ENCODE measurements around the gene TNFRSF19. TPM values are rescaled to one million over a fixed set of nuclear protein-coding genes. Genes with fewer than 3 reads are reported as not detected.

The TNFRSF19 gene
- total RNA-seq, 2 experiments from 2014 or later: not detected

- Histone ChIP-seq H3K27ac (ENCODE audit: low read depth in 1 of 2, low read length in 2 of 2) (no peak overlapping the region), H3K27me3 (ENCODE audit: control insufficient read depth in 1 of 2, insufficient read depth in 2 of 2, low read length in 2 of 2) (peaks cover 0 to 3% of the 10 kb centered on the region in 2 experiments), H3K36me3 (ENCODE audit: insufficient read depth, low read length) (no peaks in the 10 kb centered on the region), H3K4me3 (ENCODE audit: low read length) (no peak overlapping the region), H3K9me3 (ENCODE audit: control insufficient read depth in 1 of 2, insufficient read depth in 1 of 2, low read length in 2 of 2) (peaks cover 6 to 15% of the 10 kb centered on the region in 2 experiments), H3K4me1 (ENCODE audit: insufficient read depth, low read length) (no peaks in the 10 kb centered on the region)
- Mint-ChIP-seq H3K4me1 (ENCODE audit: low read depth) (no peaks in the 10 kb centered on the region), H3K36me3 (ENCODE audit: low read depth) (no peaks in the 10 kb centered on the region), H3K27ac (no peak overlapping the region), H3K9me3 (peaks cover 4% of the 10 kb centered on the region), H3K27me3 (peaks cover under 1% of the 10 kb centered on the region), H3K4me3 (no peak overlapping the region)
- ATAC-seq (ENCODE audit: poor library complexity): no peak
- CTCF ChIA-PET: no interaction called here
- intact Hi-C loops (cut with DNase I, micrococcal nuclease): no loop called here
- POLR2A ChIA-PET: no interaction called here
- no peak for DNase-seq
- no peak for TF ChIP-seq CTCF (IDR thresholded peaks at IDR 0.05)
These were observed 114.4 kb downstream of the TNFRSF19 start for GRCh38 chr13:23684647-23685046.

- CTCF ChIA-PET: interaction anchor here (1.2 kb wide), 1 partner anchor 12 kb away, joined by 3 read pairs; no protein-coding TSS in a partner anchor
- Mint-ChIP-seq H3K9me3 (peaks cover 4% of the 10 kb centered on the region), H3K4me3 (no peak overlapping the region), H3K4me1 (ENCODE audit: low read depth) (no peaks in the 10 kb centered on the region), H3K36me3 (ENCODE audit: low read depth) (no peaks in the 10 kb centered on the region), H3K27me3 (no peaks in the 10 kb centered on the region), H3K27ac (no peak overlapping the region)
- no peak overlapping the region for H3K27ac ChIP-seq (ENCODE audit: low read depth in 1 of 2, low read length in 2 of 2)
- POLR2A ChIA-PET: no interaction called here
- TF ChIP-seq CTCF (IDR thresholded peaks at IDR 0.05): no peak
- H3K4me1 ChIP-seq (ENCODE audit: insufficient read depth, low read length): no peaks in the 10 kb centered on the region
- no peak for DNase-seq
- H3K4me3 ChIP-seq (ENCODE audit: low read length): no peak overlapping the region
- peaks cover 0 to 3% of the 10 kb centered on the region in 2 experiments for H3K27me3 ChIP-seq (ENCODE audit: control insufficient read depth in 1 of 2, insufficient read depth in 2 of 2, low read length in 2 of 2)
- no peaks in the 10 kb centered on the region for H3K36me3 ChIP-seq (ENCODE audit: insufficient read depth, low read length)
- no peak for ATAC-seq (ENCODE audit: poor library complexity)
- H3K9me3 ChIP-seq (ENCODE audit: control insufficient read depth in 1 of 2, insufficient read depth in 1 of 2, low read length in 2 of 2): peaks cover 5 to 15% of the 10 kb centered on the region in 2 experiments
- intact Hi-C loops (cut with DNase I, micrococcal nuclease): no loop called here
These were observed 115.2 kb downstream of the TNFRSF19 start for GRCh38 chr13:23685416-23685815.

- no peak for ATAC-seq (ENCODE audit: poor library complexity)
- no peak overlapping the region for H3K27ac Mint-ChIP-seq
- Histone ChIP-seq H3K36me3 (ENCODE audit: insufficient read depth, low read length) (no peaks in the 10 kb centered on the region), H3K4me1 (ENCODE audit: insufficient read depth, low read length) (no peaks in the 10 kb centered on the region), H3K27ac (ENCODE audit: low read depth in 1 of 2, low read length in 2 of 2) (no peak overlapping the region), H3K9me3 (ENCODE audit: control insufficient read depth in 1 of 2, insufficient read depth in 1 of 2, low read length in 2 of 2) (peaks cover 0 to 15% of the 10 kb centered on the region in 2 experiments), H3K27me3 (ENCODE audit: control insufficient read depth in 1 of 2, insufficient read depth in 2 of 2, low read length in 2 of 2) (peaks cover 0 to 3% of the 10 kb centered on the region in 2 experiments), H3K4me3 (ENCODE audit: low read length) (no peak overlapping the region)
- POLR2A ChIA-PET: no interaction called here
- no peak for TF ChIP-seq CTCF (IDR thresholded peaks at IDR 0.05)
- no peak overlapping the region for H3K4me3 Mint-ChIP-seq
- H3K36me3 Mint-ChIP-seq (ENCODE audit: low read depth): no peaks in the 10 kb centered on the region
- H3K9me3 Mint-ChIP-seq: peaks cover 4% of the 10 kb centered on the region
- intact Hi-C loops (cut with DNase I, micrococcal nuclease): no loop called here
- DNase-seq: no peak
- CTCF ChIA-PET: no interaction called here
- no peaks in the 10 kb centered on the region for H3K27me3 Mint-ChIP-seq
- no peaks in the 10 kb centered on the region for H3K4me1 Mint-ChIP-seq (ENCODE audit: low read depth)
These were observed 116.7 kb downstream of the TNFRSF19 start for GRCh38 chr13:23686948-23687347.
